ENCODE results near the gene NUDT15. TPM values are rescaled to one million over a fixed set of nuclear protein-coding genes. Genes with fewer than 3 reads are reported as not detected.

NUDT15 gene
- 19.3 and 26.8 TPM in 2 replicates for total RNA-seq (2014; rRNA removed; shearing (Covaris generic))
- total RNA-seq (2022), result 15.9 and 17.8 TPM in 2 replicates
- Bru-seq, nascent RNA, result percentile 81 among the genes with signal in this experiment
- BruChase-seq, experiment 1, labeled RNA remaining after a 6-hour chase, result percentile 90 among the genes with signal in this experiment
- percentile 93 among the genes with signal in this experiment for BruChase-seq, experiment 2, labeled RNA remaining after a 2-hour chase
- long read RNA-seq, transcript NUDT15-201 (3 exons, 2,098 nt), result major isoform, 27 of 36 reads
- long read RNA-seq, partial matches to known transcripts, result 5 of 36 reads
- long read RNA-seq, other reads (novel, unspliced or antisense), result 4 of 36 reads

DNA sequence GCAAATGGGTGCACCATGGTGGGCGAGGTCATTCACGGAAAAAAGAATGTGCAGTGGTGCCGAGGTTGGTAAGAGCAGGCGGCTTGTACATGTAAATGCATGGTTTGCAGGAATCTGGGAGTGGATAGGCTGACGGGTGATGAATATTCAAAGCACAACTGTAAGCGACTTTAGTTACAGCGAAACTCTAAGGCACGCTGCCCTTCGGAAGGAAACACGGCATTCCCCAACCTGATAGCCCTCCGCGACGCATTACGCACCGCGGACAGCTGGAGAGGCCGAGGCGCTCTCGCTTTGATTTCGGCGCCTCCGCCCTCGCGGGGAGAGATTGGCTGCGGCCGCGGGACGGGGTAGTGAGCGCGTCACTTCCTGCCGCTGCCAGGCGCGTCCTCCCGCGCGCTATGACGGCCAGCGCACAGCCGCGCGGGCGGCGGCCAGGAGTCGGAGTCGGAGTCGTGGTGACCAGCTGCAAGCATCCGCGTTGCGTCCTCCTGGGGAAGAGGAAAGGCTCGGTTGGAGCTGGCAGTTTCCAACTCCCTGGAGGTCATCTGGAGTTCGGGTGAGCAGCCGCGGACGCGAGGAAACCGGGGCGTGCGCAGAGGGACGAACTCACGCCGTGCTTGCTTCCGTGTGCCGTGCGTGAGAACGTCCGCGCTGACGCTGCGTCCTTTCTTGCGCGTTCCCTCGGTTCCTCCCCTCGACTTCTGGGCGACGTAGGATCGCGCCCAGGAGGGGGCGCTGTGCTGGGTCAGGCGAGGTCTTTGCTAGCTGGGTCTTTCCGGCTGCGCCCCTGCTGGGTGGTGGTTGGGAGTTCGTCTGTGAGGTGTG, at the start of gene NUDT15:
NUDT15 (plus strand) TSS at position 381 of the 828 bp plus-strand sequence; CDS start at position 402, 21 bp downstream.
- peaks cover 15% of the 10 kb centered on the region; the same call in 1 of the 2 replicates for H3K9me3 ChIP-seq (ENCODE audit: low read length)
- ChIA-PET CTCF (ENCODE audit: unreplicated experiment) (interaction anchor here (0.6 to 1.7 kb wide), 7 partner anchors 9 to 541 kb away, joined by 3 to 8 read pairs (median 3); partner anchors contain the start of genes MED4 and SUCLA2), POLR2A (interaction anchor here (0.5 to 2.2 kb wide), 19 partner anchors 9 to 1051 kb away, joined by 3 to 12 read pairs (median 4); no protein-coding TSS in a partner anchor)
- peaks cover 27% of the 10 kb centered on the region for H3K4me1 ChIP-seq (ENCODE audit: insufficient read depth, low read length, poor library complexity, severe bottlenecking)
- H3K4me3 ChIP-seq (ENCODE audit: low read depth, low read length, poor library complexity, severe bottlenecking), result peak within 1 kb of the TSS; percentile 78
- no TSS peak for BruUV-seq (replicated peaks)
- intact Hi-C loops (cut with micrococcal nuclease; ENCODE audit: unreplicated experiment), result loop anchor here (2.0 to 5.0 kb wide), 4 partner anchors 37 to 525 kb away; partner anchors contain the start of genes RB1 and SUCLA2
- no peaks in the 10 kb centered on the region for H4K20me1 ChIP-seq (ENCODE audit: insufficient read depth, low read length)
- H3K36me3 ChIP-seq (ENCODE audit: insufficient read depth, low read length), result peaks cover 57% of the 10 kb centered on the region
- no peak for TF ChIP-seq EZH2phosphoT487 (IDR thresholded peaks at IDR 0.05; ENCODE audit: borderline replicate concordance, low read depth, low read length)
- TF ChIP-seq, protein P1, sequence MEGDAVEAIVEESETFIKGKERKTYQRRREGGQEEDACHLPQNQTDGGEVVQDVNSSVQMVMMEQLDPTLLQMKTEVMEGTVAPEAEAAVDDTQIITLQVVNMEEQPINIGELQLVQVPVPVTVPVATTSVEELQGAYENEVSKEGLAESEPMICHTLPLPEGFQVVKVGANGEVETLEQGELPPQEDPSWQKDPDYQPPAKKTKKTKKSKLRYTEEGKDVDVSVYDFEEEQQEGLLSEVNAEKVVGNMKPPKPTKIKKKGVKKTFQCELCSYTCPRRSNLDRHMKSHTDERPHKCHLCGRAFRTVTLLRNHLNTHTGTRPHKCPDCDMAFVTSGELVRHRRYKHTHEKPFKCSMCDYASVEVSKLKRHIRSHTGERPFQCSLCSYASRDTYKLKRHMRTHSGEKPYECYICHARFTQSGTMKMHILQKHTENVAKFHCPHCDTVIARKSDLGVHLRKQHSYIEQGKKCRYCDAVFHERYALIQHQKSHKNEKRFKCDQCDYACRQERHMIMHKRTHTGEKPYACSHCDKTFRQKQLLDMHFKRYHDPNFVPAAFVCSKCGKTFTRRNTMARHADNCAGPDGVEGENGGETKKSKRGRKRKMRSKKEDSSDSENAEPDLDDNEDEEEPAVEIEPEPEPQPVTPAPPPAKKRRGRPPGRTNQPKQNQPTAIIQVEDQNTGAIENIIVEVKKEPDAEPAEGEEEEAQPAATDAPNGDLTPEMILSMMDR (conservative IDR thresholded peaks at IDR 0.05; ENCODE audit: low read length), result peak; percentile 97
- H2AFZ ChIP-seq (ENCODE audit: low read length), result peak within 1 kb of the TSS; percentile 59
- peak; percentile 98 for DNase-seq (ENCODE audit: low spot score)
- H3K27ac ChIP-seq (ENCODE audit: low read depth, low read length, poor library complexity, severe bottlenecking), result peak within 1 kb of the TSS; percentile 89
- no peaks in the 10 kb centered on the region for H3K9me2 ChIP-seq (ENCODE audit: insufficient read depth, low read length)
- H3K79me2 ChIP-seq (ENCODE audit: insufficient read depth, low read depth, low read length), result peaks cover 34% of the 10 kb centered on the region; the same call in 1 of the 2 replicates
- H3K4me2 ChIP-seq (ENCODE audit: low read length), result peak within 1 kb of the TSS; percentile 86

DNA sequence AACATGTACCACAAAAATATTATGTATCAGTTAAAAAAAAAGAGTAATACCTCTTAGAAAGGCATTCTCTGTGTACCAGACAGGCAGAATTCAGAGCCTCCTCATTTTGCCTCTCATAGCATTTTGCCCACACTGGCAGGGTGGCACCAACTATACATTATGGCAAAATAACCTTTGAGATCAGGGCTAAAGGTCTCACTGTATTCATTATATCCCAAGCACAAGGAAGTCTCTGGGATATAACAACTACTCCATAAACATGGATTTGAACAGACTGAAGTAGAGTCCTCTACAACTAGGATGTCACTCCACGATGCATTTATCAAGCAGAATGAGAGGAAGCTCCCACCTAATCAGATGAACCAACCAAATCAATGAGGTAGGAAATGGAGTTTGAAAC, 47.1 kb upstream of the NUDT15 start:
- H3K79me2 ChIP-seq (ENCODE audit: insufficient read depth, low read depth, low read length), result 0 out of 2 replicates have a peak, but pooled peaks cover 7% of the 10 kb centered on the region
- H2AFZ ChIP-seq (ENCODE audit: low read length), result no peak overlapping the region
- H4K20me1 ChIP-seq (ENCODE audit: insufficient read depth, low read length), result no peaks in the 10 kb centered on the region
- no peak for DNase-seq (ENCODE audit: low spot score)
- H3K4me2 ChIP-seq (ENCODE audit: low read length), result no peak overlapping the region
- H3K27ac ChIP-seq (ENCODE audit: low read depth, low read length, poor library complexity, severe bottlenecking), result no peak overlapping the region
- H3K36me3 ChIP-seq (ENCODE audit: insufficient read depth, low read length), result peaks cover 96% of the 10 kb centered on the region
- TF ChIP-seq EZH2phosphoT487 (IDR thresholded peaks at IDR 0.05; ENCODE audit: borderline replicate concordance, low read depth, low read length), result no peak
- TF ChIP-seq, protein P1 (conservative IDR thresholded peaks at IDR 0.05; ENCODE audit: low read length), result no peak
- intact Hi-C loops (cut with micrococcal nuclease; ENCODE audit: unreplicated experiment), result no loop called here
- BruUV-seq (replicated peaks), result no TSS peak
- ChIA-PET POLR2A (no interaction called here), CTCF (ENCODE audit: unreplicated experiment) (no interaction called here)
- H3K9me3 ChIP-seq (ENCODE audit: low read length), result no peaks in the 10 kb centered on the region
- no peak overlapping the region for H3K4me3 ChIP-seq (ENCODE audit: low read depth, low read length, poor library complexity, severe bottlenecking)
- H3K4me1 ChIP-seq (ENCODE audit: insufficient read depth, low read length, poor library complexity, severe bottlenecking), result no peaks in the 10 kb centered on the region
- H3K9me2 ChIP-seq (ENCODE audit: insufficient read depth, low read length), result no peaks in the 10 kb centered on the region

All from OCI-LY7 (cell line).